Naive B cell (primary cell): ENCODE results near the gene WWTR1. TPM values are rescaled to one million over a fixed set of nuclear protein-coding genes. Genes with fewer than 3 reads are reported as not detected.

Experiments used
- ATAC-seq, 2 donors: fragments of 150-1000 bp; cut with Tn5 transposase; 2 replicates each; pipeline ENCODE4 v1.10.0; 2021; ENCODE audit warnings: low read depth in 2 of 2, mild to moderate bottlenecking in 2 of 2, moderate library complexity in 2 of 2
- DNase-seq: peaks from one replicate; pipeline ENCODE4 v3.0.0; 2022
- H3K27ac Mint-ChIP-seq, 6 donors: one replicate each; pipeline ENCODE4 v1.8.0; 2020 to 2022; ENCODE audit warnings: mild to moderate bottlenecking in 6 of 6, mixed read lengths in 6 of 6, moderate library complexity in 5 of 6, inconsistent platforms in 2 of 6
- H3K27me3 Mint-ChIP-seq, 3 donors: one replicate each; pipeline ENCODE4 v1.8.0; 2021 to 2022; ENCODE audit warnings: mixed read lengths in 3 of 3, mild to moderate bottlenecking in 1 of 3
- H3K36me3 Mint-ChIP-seq, 2 donors: one replicate each; pipeline ENCODE4 v1.8.0; 2020 to 2022; ENCODE audit warnings: mixed read lengths in 2 of 2, inconsistent platforms in 1 of 2, mild to moderate bottlenecking in 1 of 2
- H3K4me1 Mint-ChIP-seq, 3 donors: one replicate each; pipeline ENCODE4 v1.8.0; 2020 to 2022; ENCODE audit warnings: mixed read lengths in 3 of 3, inconsistent platforms in 1 of 3, mild to moderate bottlenecking in 1 of 3, moderate library complexity in 1 of 3
- H3K4me3 Mint-ChIP-seq, 8 donors: one replicate each; pipeline ENCODE4 v1.8.0; 2020 to 2022; ENCODE audit warnings: mild to moderate bottlenecking in 8 of 8, mixed read lengths in 8 of 8, moderate library complexity in 8 of 8, inconsistent platforms in 2 of 8
- H3K9me3 Mint-ChIP-seq, 7 donors: one replicate each; pipeline ENCODE4 v1.8.0; 2020 to 2022; ENCODE audit warnings: mixed read lengths in 7 of 7, mild to moderate bottlenecking in 5 of 7, inconsistent platforms in 2 of 7, moderate library complexity in 1 of 7
- polyA plus RNA-seq, 6 donors: library from polyadenylated mRNA; unstranded; fragments of 300-500 nt; fragmentation: Illumina TruSeq; gene quantifications; one replicate each; pipeline ENCODE4 v1.2.3, GENCODE V29; 2021; ENCODE audit warnings: low read depth in 6 of 6

Gene WWTR1
- polyA plus RNA-seq, 6 donors from 2014 or later, result 0.61 TPM; not detected in 5

DNA sequence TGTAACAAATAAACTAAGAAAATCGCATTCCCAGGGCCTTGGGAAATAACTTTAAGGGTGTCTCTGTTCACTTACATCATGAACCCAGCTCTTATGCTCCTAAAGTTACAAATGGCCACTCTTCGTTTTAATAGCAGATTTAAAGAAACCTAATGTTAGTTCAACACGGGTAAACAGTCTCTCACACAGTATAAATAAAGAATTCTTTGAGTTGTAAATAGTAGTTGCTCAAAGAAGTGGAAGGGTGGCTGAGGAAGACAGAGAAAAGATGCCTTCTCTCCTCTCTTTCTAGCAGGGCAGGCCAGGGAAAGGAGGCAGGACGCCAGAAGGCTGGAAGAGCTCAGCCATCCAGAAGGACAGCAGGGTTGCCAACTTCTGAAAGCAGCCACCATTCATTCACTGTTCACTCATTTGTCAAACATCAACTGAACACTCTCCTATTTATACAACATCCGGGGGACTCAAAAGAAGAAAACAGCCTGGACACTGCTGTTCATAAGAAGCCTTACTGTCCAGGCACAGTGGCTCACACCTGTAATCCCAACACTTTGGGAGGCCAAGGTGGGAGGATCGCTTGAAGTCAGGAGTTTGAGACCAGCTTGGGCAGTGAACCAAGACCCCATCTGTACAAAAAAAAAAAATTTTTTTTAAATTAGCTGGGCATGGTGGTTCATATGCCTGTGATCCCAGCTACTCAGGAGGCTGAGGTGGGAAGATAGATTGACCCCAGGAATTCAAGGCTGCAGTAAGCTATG lies 47.3 kb downstream of the WWTR1 start:
- no peak overlapping the region for H3K27ac Mint-ChIP-seq
- H3K9me3 Mint-ChIP-seq, result no peaks in the 10 kb centered on the region
- no peak overlapping the region for H3K4me3 Mint-ChIP-seq

GRCh38 chr3:149609595-149609994 lies 48.2 kb downstream of the WWTR1 start:
- Mint-ChIP-seq H3K9me3 (no peaks in the 10 kb centered on the region), H3K4me3 (no peak overlapping the region), H3K27me3 (peaks cover 10 to 16% (median 11%) of the 10 kb centered on the region in 3 donors), H3K36me3 (no peaks in the 10 kb centered on the region), H3K27ac (no peak overlapping the region), H3K4me1 (no peaks in the 10 kb centered on the region)
- no peak for ATAC-seq
- no peak for DNase-seq

More for the DNA sequence above, 47.3 kb downstream of the WWTR1 start:
- H3K27me3 Mint-ChIP-seq, result peaks cover 10 to 16% (median 11%) of the 10 kb centered on the region in 3 donors
- ATAC-seq (no peak), DNase-seq (no peak)
- H3K4me1 Mint-ChIP-seq, result no peaks in the 10 kb centered on the region
- H3K36me3 Mint-ChIP-seq, result no peaks in the 10 kb centered on the region

- Mint-ChIP-seq H3K9me3 (no peaks in the 10 kb centered on the region), H3K4me3 (no peak overlapping the region), H3K36me3 (no peaks in the 10 kb centered on the region), H3K27me3 (peaks cover 10 to 16% (median 11%) of the 10 kb centered on the region in 3 donors), H3K4me1 (no peaks in the 10 kb centered on the region), H3K27ac (no peak overlapping the region)
- DNase-seq, result no peak
- no peak for ATAC-seq
These were observed 48.8 kb downstream of the WWTR1 start for GRCh38 chr3:149608987-149609386.

DNA sequence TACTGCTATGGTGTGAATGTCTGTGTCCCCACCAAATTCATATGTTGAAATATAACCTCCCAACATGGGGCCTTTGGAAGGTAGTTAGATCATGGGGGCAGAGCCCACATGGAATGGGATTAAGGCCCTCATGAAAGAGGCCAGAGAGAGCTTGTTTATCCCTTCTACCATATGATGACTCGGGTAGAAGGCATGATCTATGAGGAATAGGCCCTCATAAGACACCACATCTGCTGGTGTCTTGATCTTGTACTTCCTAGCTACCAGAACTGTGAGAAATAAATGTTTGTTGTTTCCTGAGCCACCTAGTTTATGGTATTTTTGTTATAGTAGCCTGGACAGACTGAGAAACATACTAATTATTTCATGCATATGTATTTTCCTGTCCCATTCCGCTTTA lies 51.9 kb downstream of the WWTR1 start:
- Mint-ChIP-seq H3K36me3 (no peaks in the 10 kb centered on the region), H3K27me3 (peaks cover 0 to 7% (median 0%) of the 10 kb centered on the region in 3 donors), H3K4me1 (peaks cover 0 to 11% (median 10%) of the 10 kb centered on the region in 3 donors), H3K9me3 (no peaks in the 10 kb centered on the region), H3K27ac (no peak overlapping the region), H3K4me3 (no peak overlapping the region)
- DNase-seq, result no peak
- no peak for ATAC-seq

GRCh38 chr3:149604125-149604875 lies 53.5 kb downstream of the WWTR1 start:
- H3K9me3 Mint-ChIP-seq, result no peaks in the 10 kb centered on the region
- no peaks in the 10 kb centered on the region for H3K27me3 Mint-ChIP-seq
- DNase-seq (no peak), ATAC-seq (no peak)
- no peak overlapping the region for H3K4me3 Mint-ChIP-seq
- H3K36me3 Mint-ChIP-seq, result no peaks in the 10 kb centered on the region
- peaks cover 0 to 12% (median 11%) of the 10 kb centered on the region in 3 donors for H3K4me1 Mint-ChIP-seq
- H3K27ac Mint-ChIP-seq, result peak overlapping the region in 1 of 6 donors; percentile 37

GRCh38 chr3:149603126-149604074 lies 54.4 kb downstream of the WWTR1 start:
- Mint-ChIP-seq H3K27ac (no peak overlapping the region), H3K27me3 (no peaks in the 10 kb centered on the region), H3K36me3 (no peaks in the 10 kb centered on the region), H3K9me3 (no peaks in the 10 kb centered on the region), H3K4me1 (peaks cover 0 to 12% (median 11%) of the 10 kb centered on the region in 3 donors), H3K4me3 (no peak overlapping the region)
- DNase-seq (no peak), ATAC-seq (no peak)

DNA sequence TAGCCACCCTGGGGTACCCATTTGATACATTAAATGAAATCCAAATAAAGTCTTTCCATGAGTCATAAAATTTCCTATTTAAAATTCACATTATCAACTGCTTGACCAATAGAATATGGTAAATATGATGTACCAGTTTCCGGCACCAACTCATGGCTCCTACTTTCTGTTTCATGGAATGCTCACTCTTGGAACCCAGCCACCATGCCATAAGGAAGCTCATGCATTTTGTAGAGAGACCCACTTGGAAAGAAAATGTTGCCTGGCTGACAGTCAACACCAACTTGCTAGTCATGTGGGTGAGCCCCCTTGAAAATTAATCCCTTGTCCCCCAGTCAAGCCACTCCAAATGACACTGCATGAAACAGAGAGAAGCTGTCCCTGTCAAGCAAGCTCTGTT lies 57.2 kb downstream of the WWTR1 start:
- ATAC-seq, result no peak
- Mint-ChIP-seq H3K4me1 (peaks cover 0 to 12% (median 11%) of the 10 kb centered on the region in 3 donors), H3K27ac (no peak overlapping the region), H3K36me3 (no peaks in the 10 kb centered on the region), H3K27me3 (no peaks in the 10 kb centered on the region), H3K9me3 (no peaks in the 10 kb centered on the region), H3K4me3 (no peak overlapping the region)
- no peak for DNase-seq

DNA sequence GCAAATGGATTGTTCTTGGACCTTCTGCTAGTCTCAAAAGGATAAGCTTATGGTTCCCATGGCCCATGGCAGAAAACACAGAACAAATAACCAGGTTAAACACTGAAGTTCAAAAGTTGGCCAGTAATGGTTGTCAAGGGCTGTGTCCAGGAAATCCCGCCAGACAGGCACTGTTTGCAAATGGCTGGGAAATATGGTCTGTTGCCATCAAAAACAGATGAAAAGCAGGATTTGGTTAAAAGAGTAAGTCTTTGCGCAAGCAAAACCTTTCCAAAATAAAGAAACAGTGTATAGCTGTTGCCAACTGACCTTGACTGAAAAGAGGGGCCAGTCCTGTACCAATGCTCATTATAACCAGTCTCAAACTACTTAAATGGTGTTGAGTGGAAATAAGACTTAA lies 58.6 kb downstream of the WWTR1 start:
- H3K36me3 Mint-ChIP-seq, result no peaks in the 10 kb centered on the region
- DNase-seq (no peak), ATAC-seq (no peak)
- H3K27ac Mint-ChIP-seq, result no peak overlapping the region
- peaks cover 0 to 12% (median 11%) of the 10 kb centered on the region in 3 donors for H3K4me1 Mint-ChIP-seq
- no peak overlapping the region for H3K4me3 Mint-ChIP-seq
- no peaks in the 10 kb centered on the region for H3K9me3 Mint-ChIP-seq
- no peaks in the 10 kb centered on the region for H3K27me3 Mint-ChIP-seq

GRCh38 chr3:149596134-149596770 lies 61.6 kb downstream of the WWTR1 start:
- ATAC-seq (no peak), DNase-seq (no peak)
- Mint-ChIP-seq H3K36me3 (no peaks in the 10 kb centered on the region), H3K4me3 (no peak overlapping the region), H3K27me3 (no peaks in the 10 kb centered on the region), H3K27ac (no peak overlapping the region), H3K9me3 (no peaks in the 10 kb centered on the region), H3K4me1 (peaks cover 0 to 3% (median 0%) of the 10 kb centered on the region in 3 donors)

DNA sequence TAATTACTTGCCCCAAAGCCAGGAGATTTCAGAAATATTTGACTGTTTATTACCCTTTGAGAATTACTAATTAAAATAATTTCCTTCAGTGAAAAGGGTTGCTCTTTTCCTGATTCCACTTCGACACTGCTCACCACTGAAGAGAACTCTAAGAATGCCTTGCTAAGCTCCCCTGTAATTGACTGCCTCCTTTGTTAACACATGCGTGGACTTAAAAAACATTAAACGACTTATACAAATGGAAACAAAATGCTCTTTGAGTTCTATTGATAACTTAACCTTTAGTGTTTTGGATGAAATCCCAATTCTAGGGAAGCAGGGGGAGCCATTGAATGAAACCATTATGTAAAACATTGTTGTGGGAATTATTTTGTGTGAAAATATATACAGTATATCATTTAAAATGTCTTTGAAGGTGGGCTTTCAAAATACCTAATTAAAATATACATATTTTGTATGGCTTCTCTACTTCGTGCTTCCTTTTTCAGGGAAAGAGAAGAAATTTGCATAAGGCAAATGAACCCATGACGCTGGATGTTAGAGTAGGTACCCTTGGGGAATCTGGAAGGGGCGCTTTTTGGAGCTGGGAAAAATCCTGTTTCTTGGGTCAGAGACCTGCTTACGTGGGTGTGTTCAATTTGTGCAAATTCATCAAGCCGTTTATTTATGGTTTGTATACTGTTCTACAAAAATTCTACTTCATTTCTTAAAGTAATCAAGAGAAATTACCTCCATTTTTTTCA lies 64.2 kb downstream of the WWTR1 start:
- H3K27me3 Mint-ChIP-seq, result peaks cover 0 to 8% (median 5%) of the 10 kb centered on the region in 3 donors
- no peak overlapping the region for H3K27ac Mint-ChIP-seq
- no peaks in the 10 kb centered on the region for H3K36me3 Mint-ChIP-seq
- no peak overlapping the region for H3K4me3 Mint-ChIP-seq
- H3K9me3 Mint-ChIP-seq, result no peaks in the 10 kb centered on the region
- H3K4me1 Mint-ChIP-seq, result no peaks in the 10 kb centered on the region
- ATAC-seq (no peak), DNase-seq (no peak)

- no peak overlapping the region for H3K4me3 Mint-ChIP-seq
- DNase-seq (no peak), ATAC-seq (no peak)
- H3K27me3 Mint-ChIP-seq, result peaks cover 0 to 13% (median 8%) of the 10 kb centered on the region in 3 donors
- no peak overlapping the region for H3K27ac Mint-ChIP-seq
- H3K4me1 Mint-ChIP-seq, result no peaks in the 10 kb centered on the region
- H3K9me3 Mint-ChIP-seq, result no peaks in the 10 kb centered on the region
- H3K36me3 Mint-ChIP-seq, result no peaks in the 10 kb centered on the region
These were observed 65.0 kb downstream of the WWTR1 start for GRCh38 chr3:149592758-149593240.

DNA sequence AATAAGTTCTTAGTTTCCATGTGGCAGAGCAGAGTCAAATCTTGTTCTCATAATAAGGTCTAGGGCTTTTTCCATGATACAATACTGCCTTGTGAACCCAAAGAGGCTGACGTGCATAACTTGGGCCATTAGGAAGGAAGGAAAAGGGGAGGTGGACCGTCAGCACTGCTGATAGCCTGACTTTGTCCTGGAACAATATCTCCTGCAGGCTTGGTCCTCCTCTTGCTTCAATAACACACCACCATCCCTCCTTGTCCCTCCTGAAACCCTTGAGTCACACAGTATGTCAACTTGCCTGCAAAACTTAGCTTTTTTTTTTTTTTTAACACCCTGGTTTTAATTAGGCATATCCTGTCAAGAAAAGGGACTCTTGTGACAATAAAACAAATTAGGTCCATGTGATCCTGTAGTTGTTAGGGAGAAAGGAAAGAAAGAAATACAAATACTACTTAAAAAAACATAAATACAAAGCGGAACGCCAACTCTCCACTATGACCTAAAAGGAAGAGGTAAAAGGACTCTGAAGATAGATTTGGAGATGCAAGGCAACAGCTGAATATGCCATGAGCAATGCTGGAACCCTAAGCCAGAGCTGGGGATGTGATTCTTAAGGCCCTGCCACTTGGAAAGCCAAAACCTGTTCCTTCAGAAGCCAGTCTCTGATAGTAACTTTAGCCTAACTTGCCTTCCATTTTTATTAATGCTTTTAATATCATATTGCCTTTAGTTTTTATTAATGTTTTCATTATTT lies 67.0 kb downstream of the WWTR1 start:
- no peak overlapping the region for H3K4me3 Mint-ChIP-seq
- no peaks in the 10 kb centered on the region for H3K9me3 Mint-ChIP-seq
- no peak overlapping the region for H3K27ac Mint-ChIP-seq
- peaks cover 8 to 21% (median 17%) of the 10 kb centered on the region in 3 donors for H3K27me3 Mint-ChIP-seq
- H3K4me1 Mint-ChIP-seq, result no peaks in the 10 kb centered on the region
- H3K36me3 Mint-ChIP-seq, result no peaks in the 10 kb centered on the region
- ATAC-seq, result no peak
- no peak for DNase-seq
